Measurements from ENCODE around the gene BTNL9.

GRCh38 chr5:181047288-181047687 lies 7.2 kb downstream of the BTNL9 start:
- no peak for TF ChIP-seq EZH2phosphoT487 (IDR thresholded peaks at IDR 0.05)
- no peak for TF ChIP-seq CTCF (IDR thresholded peaks at IDR 0.05)
